Right renal cortex interstitium (tissue), 3 donors: Measurements from ENCODE around the gene SPTLC3. TPM values are rescaled to one million over a fixed set of nuclear protein-coding genes. Genes with fewer than 3 reads are reported as not detected.

Experiments
- DNase-seq, 3 donors: peaks; one replicate each; pipeline ENCODE4 v3.0.0-alpha.2; 2013; ENCODE audit warnings: low read depth in 3 of 3, low spot score in 2 of 3
- polyA plus RNA-seq, 3 donors: library from polyadenylated mRNA; unstranded; fragments of 120-200 nt; gene quantifications; one replicate each; pipeline ENCODE4 v1.2.1, GENCODE V29; 2013; ENCODE audit not compliant: insufficient read length in 3 of 3

SPTLC3 gene
- polyA plus RNA-seq, 3 donors: 19.6 to 20.3 (median 20.1) TPM

DNA sequence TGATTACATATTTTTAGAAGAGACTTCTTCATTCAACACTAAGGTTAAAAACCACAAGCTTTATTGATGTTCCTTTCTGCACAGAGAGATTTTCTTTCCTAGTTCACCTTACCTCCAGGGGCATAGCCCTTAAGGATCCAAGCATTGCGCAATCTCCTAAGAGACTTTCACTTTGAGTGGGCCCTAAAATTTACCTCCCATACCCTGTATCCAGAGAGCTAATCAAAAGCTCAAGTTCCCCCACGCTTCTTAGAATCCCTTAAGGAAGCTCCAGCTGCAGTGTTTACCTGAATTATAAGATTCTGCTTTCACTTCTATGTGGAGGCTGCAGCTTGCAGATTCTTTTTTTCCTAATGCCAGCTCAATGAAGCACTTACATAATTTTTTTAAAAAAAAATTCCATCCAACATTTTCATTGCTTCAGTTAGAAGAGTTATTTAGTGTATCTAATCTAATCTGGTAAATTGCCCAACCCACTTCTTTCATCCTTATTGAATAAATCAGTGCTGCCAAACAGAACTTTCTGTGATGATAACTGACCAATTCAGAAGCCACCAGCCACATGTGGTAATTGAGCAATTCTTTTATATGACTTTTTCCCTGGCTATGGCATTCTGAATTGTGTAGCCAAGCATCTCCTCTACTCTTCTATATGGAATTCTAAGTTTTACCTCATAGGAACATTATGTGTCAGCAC is 24.6 kb upstream of the SPTLC3 start:
- DNase-seq: no peak

DNA sequence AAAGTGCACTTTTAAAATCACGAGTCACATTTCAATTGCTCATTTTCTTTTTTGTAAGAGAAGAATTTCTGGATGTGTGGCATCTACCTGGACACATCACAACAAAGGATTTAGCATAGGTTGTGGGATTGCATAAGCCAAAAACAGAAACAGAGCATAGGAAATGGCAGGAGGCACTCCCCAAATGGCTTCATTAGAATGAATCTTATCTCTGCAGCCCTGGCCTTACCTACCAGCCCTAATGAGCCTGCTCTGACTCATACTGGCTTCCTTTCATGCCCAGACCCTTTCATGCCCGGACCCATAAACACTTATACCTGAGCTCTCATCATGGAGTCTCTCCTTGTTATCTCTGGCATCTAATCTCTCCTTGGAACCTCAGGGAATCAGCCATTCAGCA is 23.9 kb upstream of the SPTLC3 start:
- no peak for DNase-seq

DNA sequence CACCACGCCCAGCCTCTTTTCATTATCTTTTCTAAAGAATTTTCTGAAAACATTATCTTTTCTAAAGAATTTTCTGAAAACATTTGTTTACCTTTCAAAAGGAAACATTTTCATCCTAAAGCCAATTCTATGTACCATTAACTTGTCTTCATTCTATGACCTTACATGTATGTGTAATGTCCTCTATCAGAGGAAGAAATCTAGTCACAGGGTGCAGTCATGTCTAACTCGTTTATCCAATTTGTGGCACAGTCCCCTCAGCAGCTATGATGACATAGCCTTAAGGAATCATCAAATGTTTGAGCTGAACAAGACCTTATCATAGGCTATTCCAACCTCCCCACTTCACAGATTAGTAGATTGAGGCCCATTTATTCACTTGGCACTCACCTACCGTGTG is 21.5 kb upstream of the SPTLC3 start:
- no peak for DNase-seq

DNA sequence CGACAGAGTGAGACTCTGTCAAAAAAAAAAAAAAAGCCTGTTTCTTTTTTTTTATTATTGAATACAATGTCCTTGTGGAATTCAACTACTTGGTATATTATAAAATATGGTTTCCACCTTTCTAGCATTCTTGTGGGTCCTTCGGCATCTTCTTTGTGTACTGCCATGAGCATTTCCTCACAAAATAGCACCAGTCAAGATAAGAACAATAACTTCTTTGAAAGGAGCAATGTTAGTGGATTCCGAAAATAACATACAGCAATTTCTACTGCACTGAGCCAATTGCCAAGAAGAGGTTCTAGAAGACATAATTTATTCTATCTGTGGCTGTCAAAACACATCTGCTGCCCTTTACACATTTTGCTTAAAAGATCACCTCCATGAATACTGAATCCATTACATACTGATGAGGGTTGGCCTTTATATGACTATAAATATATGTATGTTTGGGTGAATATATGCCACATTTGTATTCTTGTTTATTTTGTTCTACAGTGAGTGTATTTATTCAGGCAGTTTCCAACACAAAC is 19.1 kb upstream of the SPTLC3 start:
- no peak for DNase-seq

DNA sequence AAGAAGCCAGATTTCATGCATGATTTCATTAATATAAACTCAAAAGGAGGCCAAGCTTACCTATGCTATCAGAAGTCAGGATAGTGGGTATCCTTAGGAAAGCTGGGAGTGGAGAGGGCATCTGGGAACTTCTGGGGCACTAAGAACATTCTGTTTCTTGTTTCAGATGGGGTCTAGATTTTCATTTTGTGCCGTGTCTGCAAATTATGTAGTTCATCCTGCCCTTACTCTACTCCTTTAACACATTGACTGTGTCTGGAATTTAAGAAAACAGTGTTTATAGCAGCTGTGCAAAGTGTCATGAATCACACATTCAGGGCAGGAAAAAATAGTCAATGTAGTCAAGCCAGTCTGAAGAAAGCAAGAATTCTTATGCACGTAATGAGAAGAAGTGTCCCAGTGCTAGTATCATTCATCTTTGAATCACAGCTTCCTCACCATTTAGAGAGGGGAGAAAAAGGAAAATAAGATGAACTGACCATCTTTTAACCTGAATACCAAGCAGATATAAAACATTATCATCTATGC is 11.6 kb upstream of the SPTLC3 start:
- DNase-seq: no peak

DNA sequence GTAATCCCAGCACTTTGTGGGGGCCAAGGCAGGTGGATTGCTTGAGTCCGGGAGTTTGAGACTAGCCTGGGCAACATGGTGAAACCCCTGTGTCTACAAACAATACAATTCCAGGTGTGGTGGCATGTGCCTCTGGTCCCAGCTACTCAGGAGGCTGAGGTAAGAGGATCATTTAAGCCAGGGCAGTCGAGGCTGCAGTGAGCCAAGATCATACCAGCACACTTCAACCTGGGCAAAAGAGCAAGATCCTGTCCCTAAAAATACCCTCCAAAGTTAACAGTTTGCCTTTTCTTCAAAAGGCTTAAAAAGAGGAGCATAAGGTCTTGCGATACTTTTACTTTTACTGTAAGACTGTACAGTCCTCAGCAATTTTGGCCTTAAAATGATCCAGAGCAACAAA is 10.7 kb upstream of the SPTLC3 start:
- DNase-seq: no peak

DNA sequence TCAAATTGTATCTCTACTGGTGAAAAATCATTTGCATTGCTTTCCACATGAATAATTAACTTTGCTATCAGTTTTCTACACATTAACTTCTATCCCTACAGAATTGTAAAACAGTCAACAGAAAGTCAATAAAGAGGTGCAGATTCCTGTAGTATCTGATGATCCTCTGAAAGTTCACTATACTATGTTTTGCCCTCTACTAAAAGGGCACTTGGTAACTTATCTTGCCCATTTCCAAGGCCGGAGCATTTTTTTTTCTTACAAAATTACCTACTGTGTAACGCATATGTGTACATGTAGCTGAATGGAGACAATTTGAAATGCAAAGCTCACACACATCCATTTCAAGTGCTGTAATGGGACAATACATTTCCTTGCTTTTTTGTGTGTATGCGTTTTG is 9.6 kb upstream of the SPTLC3 start:
- DNase-seq: no peak

DNA sequence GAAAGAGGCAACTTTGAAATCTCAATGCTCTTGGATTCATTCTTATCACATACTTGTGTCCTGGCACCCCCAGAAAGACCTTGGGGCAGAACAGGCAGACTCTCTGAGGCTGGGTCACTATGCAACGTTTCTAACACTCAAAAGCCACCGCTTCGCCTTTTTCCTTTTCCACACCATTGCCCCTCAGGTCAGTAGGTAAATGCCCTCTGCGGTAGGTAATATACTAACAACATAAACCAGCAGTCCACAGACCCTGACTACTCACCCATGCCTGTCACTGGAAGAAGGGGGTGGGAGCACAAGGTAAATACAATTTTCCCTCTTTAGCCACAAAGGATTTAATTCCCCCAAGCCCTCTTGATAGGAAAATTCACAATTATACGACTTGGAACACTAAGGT is 6.5 kb upstream of the SPTLC3 start:
- no peak for DNase-seq

DNA sequence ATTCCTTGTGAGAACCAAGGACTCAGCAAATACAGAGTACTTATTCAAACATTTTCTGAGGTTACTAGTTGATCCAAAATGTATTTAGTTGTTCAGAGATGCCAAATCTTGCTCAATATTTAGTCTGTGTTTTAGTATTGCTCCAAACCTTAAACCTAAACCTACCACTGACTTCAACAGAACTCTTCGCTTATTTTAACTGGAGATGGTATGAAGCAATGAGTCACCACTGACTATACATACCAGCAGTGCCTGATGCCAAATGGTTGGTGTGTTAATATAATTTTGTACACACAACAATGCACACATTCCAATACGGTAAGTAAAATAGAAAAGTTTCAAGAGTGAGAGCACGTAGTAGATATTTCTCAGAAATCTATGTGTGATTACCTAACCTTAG is 1.9 kb upstream of the SPTLC3 start:
- no peak for DNase-seq

DNA sequence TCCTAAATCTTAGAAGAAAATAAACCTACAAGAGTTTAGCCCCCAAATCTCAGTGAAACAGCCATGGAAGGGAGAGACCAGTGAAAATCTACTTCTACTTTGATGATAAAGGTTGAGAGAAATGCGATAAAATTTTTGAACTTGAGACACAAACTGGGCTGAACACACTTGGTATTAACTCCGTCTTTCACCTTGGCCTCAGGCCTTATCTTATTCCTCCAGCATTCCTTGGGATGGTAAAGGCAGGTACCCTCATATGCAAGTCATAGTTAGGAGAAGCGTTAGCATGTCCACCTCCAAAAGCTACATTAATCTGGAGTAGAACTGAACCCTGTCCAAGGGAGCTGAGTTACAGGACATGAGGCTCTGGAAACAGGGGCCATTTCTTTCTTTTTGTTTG is 1.2 kb upstream of the SPTLC3 start:
- no peak for DNase-seq

DNA sequence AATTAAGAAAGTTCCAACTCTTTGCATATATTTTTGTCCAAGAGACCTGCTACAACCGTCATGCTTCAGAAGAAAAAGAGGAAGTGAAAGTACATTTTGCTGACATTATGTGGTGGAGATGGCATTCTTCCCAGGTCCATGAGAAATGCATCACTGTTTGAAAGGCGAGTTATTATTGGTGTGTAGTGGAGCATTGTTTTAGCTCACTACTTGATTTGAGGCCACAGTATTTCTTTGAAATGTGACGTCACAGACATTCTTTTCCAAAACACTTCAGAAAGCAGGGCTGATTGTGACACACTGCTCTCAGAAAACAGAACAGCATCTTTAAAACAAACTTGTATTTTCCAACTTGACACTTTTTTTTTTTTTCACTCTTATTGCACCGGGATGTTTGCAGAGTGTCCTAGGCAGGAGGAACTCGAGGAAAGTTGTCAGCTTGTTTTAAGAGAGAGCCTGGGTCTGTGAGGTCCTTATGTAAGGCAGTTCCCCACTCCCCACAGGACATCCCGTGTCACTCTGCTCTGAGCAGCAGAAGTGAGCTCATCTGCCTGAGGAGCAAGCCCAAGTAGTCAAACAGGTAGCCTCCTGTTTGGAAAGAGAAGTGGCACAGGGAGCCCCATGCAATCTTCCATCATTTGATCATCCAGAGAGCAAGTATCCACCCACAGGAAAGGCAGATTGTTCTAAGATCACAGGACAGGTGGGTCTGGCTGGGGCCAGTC is 1.1 kb downstream of the SPTLC3 start:
- peak; percentile 41 to 56 (median 48) for DNase-seq

DNA sequence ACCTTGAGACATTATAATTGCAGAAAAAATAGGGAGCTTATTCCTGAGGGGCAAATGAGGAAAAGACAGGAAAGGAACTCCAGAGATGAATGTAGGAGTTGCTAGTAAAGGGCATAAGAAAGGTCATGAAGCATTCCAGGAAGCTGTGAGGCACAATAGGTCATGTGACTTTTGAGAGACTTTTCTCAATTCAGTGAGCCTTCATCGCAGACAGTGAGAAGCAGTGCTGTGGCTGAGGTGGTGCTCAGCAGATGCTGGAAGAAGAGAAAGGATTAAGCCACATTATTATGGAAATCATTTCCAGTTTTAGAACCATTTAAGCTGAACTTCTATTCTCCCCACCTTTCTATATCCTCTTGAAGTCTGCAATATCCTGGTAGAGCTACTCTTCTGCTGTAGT is 4.1 kb downstream of the SPTLC3 start:
- DNase-seq: no peak

DNA sequence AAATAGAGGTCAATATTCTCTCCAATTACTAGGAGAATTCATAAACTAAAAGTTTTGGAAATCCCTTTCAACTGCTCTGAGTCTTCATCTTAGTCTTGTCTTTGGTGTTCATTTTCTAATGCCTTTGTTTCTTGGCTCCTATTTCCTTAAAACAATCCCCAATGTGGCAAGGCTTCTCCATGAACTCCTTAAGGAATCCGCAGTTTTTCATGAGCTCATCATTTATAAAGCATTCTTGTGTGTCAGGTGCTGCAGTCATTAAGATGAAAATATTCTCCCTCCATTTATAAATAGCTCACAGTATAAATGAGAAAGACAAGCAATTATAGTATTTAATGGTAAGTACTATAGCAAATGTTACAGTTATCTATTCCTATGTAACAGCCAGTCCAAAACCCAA is 4.6 kb downstream of the SPTLC3 start:
- no peak for DNase-seq

DNA sequence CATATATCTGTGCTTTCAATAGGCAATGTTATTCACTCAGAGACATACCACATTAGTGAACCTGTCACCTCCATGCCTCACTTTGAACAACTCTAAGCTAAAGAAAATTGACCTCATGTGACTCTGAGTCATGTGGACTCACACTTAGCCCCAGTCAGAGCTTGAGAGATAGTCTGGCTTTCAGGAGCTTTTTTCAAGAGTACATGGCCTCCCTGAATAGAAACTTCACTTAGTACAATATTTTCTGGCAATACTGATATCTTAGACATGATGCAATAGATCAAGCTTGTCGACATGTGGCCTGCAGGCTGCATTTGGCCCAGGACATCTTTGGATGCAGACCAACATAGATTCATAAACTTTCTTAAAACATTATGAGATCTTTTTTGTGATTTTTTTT is 8.5 kb downstream of the SPTLC3 start:
- DNase-seq: no peak

DNA sequence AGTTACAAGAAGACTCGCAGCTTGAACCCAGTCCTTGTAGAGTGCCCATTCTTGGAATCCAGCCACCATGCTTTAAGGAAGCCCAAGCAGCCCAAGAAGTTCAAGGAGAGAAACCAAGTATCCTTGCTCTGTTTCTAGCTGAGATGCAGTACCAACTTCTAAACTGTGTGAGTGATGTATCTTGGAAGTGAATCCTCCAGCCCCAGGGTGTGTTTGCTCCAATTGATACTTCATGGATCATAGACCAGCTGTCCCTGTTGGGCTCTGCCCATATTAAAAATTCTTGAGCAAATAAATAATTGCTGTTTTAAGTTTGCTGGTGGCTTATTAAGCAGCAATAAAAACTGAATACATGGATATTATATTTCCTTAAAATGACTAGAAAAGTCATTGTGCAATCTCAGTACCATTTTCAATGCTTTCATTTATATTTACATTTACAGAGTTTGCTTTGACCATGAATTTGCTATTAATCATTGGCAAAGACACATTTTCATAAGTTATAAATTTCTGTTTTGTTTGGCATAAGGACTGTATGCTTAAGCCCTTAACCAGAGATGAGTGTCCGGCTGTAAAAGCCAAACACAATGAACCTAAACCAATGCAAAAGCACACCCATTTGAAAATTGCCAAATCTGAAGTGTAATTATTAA is 9.2 kb downstream of the SPTLC3 start:
- DNase-seq: no peak

DNA sequence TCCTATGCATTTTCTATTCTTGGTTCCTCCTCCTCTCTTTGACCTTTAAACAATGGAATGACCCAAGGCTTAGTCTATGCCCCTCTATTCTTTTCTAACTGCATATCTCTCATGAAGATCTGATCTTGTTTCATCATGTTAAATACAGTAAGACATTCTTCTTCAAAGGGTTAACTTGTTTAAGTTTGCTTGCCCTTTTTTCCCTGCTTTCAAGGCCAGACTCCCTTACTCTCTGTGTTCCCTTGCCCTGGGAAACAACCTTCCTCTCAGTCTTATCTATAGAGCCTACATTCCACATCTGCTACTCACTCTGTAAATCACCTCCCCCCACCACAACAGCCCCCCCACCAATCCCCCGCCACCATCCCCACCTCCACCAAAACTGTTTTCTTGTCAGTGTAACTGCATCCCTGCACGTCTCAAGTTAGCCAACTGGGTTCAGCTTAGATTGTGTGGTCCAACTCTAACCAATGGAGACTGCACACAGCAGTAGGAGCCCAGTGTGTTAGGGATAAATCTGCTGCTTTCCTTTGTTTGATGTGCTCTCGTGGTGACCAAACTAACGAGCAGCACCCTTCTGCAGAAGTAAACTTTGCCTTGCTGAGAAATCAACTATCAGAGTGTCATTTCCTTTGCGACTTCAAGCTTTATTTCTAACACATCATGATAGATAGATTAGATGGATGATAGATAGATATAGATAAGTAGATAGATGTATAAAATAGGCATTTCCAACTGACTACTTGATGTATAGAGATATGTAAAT is 12.6 kb downstream of the SPTLC3 start:
- DNase-seq: no peak

DNA sequence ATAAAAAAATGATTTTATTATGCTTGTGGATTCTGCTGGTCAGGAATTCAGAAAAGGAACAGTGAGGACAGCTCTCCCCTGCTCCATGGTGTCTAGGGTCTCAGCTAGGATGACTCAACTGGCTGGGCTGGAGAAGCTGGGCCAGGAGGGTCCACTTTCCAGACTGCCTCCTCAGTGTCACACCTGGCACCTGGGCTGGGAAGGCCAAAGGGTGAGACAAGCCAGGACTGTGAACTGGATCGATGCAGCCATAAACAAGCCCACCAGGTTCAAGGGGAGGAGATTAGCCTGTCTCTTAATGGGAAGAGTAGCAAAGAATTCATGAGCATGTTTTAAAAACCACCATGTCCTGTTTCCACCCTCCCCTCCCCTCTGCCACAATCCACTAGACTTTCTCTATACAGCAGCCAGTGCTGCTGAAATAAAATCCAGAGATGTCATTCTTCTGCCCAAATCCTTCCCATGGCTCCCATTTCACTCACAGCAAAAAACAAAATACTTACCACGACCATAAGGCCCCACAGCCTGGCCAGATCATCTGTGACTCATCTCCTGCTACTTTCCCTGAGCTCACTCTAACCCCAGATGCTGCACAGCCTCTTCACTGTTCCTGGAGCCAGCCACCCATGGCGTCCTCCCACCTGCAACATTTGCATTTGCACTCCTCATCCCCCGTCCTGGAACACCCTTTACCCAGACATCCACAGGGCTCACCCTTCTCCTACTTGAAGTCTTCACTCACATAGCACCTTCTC is 13.8 kb downstream of the SPTLC3 start:
- DNase-seq: no peak

DNA sequence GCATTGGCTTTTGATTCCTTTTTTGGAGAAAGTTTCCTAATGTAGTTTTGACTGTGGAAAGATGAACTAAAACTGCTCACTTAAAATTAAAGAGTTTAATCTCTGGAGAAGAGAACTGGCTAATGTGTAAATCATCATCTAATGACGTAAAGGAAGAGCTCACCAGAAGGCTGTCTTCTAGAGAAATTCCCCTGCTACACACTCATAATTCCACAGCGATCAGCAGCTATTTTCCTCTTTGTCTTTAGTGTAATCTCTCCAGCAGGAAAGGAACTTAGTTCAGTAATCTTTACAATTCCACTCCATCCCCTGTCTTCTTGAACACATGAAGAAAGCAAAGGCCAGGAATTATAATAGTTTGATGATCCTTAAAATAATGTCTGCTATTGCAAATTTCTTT is 15.8 kb downstream of the SPTLC3 start:
- DNase-seq: no peak

DNA sequence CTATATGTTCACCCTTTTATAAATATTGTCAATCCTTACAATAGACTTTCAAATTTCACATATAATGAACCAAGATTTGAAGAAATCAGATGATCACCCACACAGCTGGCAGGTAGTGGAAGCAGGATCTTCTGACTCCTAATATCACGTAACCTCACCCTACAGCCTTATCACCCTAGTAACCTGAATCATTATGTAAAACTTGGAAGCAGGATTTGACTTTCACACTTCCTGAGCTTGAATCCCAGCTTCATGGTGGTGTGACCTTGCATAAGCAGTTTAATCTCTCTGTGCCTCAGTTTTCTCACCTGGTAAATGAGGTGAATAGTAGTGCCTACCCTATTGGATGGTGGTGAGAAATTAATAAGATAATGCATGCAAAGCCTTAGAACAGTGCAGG is 16.4 kb downstream of the SPTLC3 start:
- no peak for DNase-seq

DNA sequence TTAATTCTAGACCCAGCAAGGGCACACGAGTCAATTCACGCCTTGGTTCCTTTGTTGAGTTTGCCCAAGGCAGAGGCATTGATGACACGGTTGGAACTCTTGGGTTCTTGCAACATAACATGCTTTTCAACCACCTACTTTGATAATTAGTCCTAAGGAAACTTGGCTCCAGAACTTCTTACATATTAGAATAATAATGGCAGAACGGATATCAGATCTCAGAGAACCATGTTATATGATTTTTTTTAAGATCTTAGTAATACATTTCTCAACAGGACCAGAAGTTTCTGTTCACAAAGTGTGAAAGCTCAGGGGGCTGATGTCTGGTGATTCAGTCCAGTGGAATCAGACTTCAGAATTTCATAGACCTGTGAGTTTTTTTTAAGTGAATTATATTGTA is 19.2 kb downstream of the SPTLC3 start:
- DNase-seq: no peak
